Prostate gland (tissue), 2 donors: ENCODE measurements around the gene CRY1.

ENCODE experiments used
- POLR2A ChIP-seq: fragments of 450-650 bp; IDR thresholded peaks from one replicate; pipeline ENCODE4 v1.6.1; 2016; ENCODE audit warnings: antibody characterized with exemption, mild to moderate bottlenecking
- POLR2AphosphoS5 ChIP-seq: sonication (generic); formaldehyde crosslinking; IDR thresholded peaks from one replicate; pipeline ENCODE4 v1.6.1; 2017; ENCODE audit warnings: antibody characterized with exemption
- TF ChIP-seq, protein P1 (sequence below), 4 experiments: fragments of 200-600 bp in 2 of 4; fragments of 450-650 bp in 2 of 4; sonication (generic) in 2 of 4; IDR thresholded peaks; 1 replicate in 3 of 4; 2 replicates in 1 of 4; pipeline ENCODE4 v1.5.1; 2016 to 2019; ENCODE audit warnings: antibody characterized with exemption in 4 of 4, mild to moderate bottlenecking in 2 of 4, moderate library complexity in 2 of 4

DNA sequence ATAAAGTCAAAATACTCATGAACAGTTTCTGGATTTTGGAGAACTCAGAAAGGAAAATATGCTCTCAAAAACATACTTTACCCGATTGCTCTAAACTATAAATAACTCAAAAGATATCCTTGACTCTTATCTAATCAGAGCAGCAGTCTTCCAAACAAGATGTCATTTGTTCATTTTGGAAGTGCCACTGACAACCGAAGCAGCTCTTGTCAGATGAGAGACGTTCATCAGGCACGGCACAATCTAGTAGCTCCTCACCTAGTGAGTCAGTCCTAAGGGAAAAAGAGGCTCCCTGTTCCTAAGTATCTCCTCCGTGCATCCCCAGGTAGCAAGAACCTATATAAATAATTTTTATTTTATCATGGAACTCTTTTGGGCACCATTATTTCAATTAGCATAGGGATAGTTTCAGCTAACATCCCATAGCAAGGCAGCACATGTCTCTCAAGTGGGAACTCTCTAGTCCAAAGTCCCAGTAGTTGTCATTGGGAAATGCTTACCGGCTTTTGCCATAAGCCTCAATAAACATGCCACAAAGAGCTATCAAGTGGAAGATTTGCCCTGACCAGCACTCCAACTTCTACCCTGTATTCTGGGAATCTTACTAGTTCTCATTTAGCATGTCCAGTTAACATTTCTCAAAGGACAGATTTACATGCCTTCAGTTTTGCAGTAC lies 151.7 kb downstream of the CRY1 start:
- TF ChIP-seq POLR2A (no peak), POLR2AphosphoS5 (no peak)
- TF ChIP-seq, protein P1, sequence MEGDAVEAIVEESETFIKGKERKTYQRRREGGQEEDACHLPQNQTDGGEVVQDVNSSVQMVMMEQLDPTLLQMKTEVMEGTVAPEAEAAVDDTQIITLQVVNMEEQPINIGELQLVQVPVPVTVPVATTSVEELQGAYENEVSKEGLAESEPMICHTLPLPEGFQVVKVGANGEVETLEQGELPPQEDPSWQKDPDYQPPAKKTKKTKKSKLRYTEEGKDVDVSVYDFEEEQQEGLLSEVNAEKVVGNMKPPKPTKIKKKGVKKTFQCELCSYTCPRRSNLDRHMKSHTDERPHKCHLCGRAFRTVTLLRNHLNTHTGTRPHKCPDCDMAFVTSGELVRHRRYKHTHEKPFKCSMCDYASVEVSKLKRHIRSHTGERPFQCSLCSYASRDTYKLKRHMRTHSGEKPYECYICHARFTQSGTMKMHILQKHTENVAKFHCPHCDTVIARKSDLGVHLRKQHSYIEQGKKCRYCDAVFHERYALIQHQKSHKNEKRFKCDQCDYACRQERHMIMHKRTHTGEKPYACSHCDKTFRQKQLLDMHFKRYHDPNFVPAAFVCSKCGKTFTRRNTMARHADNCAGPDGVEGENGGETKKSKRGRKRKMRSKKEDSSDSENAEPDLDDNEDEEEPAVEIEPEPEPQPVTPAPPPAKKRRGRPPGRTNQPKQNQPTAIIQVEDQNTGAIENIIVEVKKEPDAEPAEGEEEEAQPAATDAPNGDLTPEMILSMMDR (IDR thresholded peaks at IDR 0.05) = no peak
